ENCODE data around the gene SYT9.

Gene SYT9

GRCh38 chr11:7251836-7252682 lies at the start of gene SYT9:
TSS of gene SYT9 (plus strand) at chr11:7251904. CDS start at chr11:7252187, 283 bp downstream.
- no peak for TF ChIP-seq CTCF (IDR thresholded peaks at IDR 0.05; ENCODE audit: insufficient read depth, low read depth, low read length, missing control alignments)
- H3K4me3 ChIP-seq (ENCODE audit: low read depth, low read length) = peak within 1 kb of the TSS; percentile 22; the same call in 1 of the 2 replicates
- peak; percentile 29 for DNase-seq (ENCODE audit: low read depth)

GRCh38 chr11:7202412-7202811 lies 49.3 kb upstream of the SYT9 start:
- no peak for TF ChIP-seq CTCF (IDR thresholded peaks at IDR 0.05; ENCODE audit: insufficient read depth, low read depth, low read length, missing control alignments)
- no peak overlapping the region for H3K4me3 ChIP-seq (ENCODE audit: low read depth, low read length)
- DNase-seq (ENCODE audit: low read depth) = no peak

GRCh38 chr11:7204778-7205177 lies 46.9 kb upstream of the SYT9 start:
- no peak overlapping the region for H3K4me3 ChIP-seq (ENCODE audit: low read depth, low read length)
- no peak for DNase-seq (ENCODE audit: low read depth)
- no peak for TF ChIP-seq CTCF (IDR thresholded peaks at IDR 0.05; ENCODE audit: insufficient read depth, low read depth, low read length, missing control alignments)

- no peak for DNase-seq (ENCODE audit: low read depth)
- no peak for TF ChIP-seq CTCF (IDR thresholded peaks at IDR 0.05; ENCODE audit: insufficient read depth, low read depth, low read length, missing control alignments)
- no peak overlapping the region for H3K4me3 ChIP-seq (ENCODE audit: low read depth, low read length)
These were observed 43.3 kb upstream of the SYT9 start for GRCh38 chr11:7208391-7208790.

GRCh38 chr11:7219491-7219890 lies 32.2 kb upstream of the SYT9 start:
- H3K4me3 ChIP-seq (ENCODE audit: low read depth, low read length) = no peak overlapping the region
- no peak for TF ChIP-seq CTCF (IDR thresholded peaks at IDR 0.05; ENCODE audit: insufficient read depth, low read depth, low read length, missing control alignments)
- DNase-seq (ENCODE audit: low read depth) = no peak

GRCh38 chr11:7220636-7221035 lies 31.1 kb upstream of the SYT9 start:
- no peak for TF ChIP-seq CTCF (IDR thresholded peaks at IDR 0.05; ENCODE audit: insufficient read depth, low read depth, low read length, missing control alignments)
- no peak for DNase-seq (ENCODE audit: low read depth)
- no peak overlapping the region for H3K4me3 ChIP-seq (ENCODE audit: low read depth, low read length)

GRCh38 chr11:7222619-7223018 lies 29.1 kb upstream of the SYT9 start:
- DNase-seq (ENCODE audit: low read depth) = no peak
- no peak overlapping the region for H3K4me3 ChIP-seq (ENCODE audit: low read depth, low read length)
- no peak for TF ChIP-seq CTCF (IDR thresholded peaks at IDR 0.05; ENCODE audit: insufficient read depth, low read depth, low read length, missing control alignments)
